ENCODE data around the gene OLFM1. TPM values are rescaled to one million over a fixed set of nuclear protein-coding genes. Genes with fewer than 3 reads are reported as not detected.
A peak's percentile ranks its signal among the peaks of the same experiment; 100 is the strongest.
"Not testable (repeated sequence)": the region's sequence is repeated elsewhere in the genome, so short reads cannot be mapped to it uniquely, and the experiment has no call there.

OLFM1 gene
- total RNA-seq, 1 donor from 2014 or later, result 0.58 TPM

DNA sequence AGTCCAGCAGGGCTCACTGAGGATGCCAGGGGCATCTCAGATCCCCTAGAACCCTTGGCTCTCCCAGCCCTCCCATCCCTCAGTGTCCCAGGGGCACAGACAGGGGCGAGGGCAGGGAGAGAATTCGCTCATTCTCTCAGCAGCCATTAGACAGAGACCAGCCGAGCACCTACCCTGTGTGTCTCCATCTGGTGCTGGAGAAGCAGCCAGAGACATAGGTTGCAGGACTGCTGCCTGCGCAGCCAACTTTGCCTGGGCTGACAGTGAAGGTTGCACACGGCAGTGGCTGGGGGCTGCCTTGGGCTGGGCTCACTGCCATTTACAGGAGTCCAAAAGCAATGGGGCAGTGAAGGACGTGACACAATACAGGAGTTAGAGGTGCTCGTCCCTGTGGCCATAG lies 60.9 kb downstream of the OLFM1 start:
- no peak for DNase-seq (ENCODE audit: extremely low read depth, low read depth, low spot score)

DNA sequence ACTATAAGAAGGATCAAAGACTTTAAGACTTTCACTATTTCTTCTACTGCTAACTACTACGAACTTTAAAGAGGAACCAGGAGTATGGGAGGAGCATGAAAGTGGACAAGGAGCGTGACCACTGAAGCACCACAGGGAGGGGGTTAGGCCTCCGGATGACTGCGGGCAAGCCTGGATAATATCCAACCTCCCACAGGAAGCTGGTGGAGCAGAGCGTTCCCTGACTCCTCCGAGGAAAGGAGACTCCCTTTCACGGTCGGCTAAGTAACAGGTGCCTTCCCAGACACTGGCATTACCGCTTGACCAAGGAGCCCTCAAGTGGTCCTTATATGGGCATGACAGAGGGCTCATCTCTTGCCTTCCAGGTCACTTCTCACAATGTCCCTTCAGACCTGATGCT lies 62.4 kb downstream of the OLFM1 start:
- not testable (repeated sequence) for DNase-seq (ENCODE audit: extremely low read depth, low read depth, low spot score)

DNA sequence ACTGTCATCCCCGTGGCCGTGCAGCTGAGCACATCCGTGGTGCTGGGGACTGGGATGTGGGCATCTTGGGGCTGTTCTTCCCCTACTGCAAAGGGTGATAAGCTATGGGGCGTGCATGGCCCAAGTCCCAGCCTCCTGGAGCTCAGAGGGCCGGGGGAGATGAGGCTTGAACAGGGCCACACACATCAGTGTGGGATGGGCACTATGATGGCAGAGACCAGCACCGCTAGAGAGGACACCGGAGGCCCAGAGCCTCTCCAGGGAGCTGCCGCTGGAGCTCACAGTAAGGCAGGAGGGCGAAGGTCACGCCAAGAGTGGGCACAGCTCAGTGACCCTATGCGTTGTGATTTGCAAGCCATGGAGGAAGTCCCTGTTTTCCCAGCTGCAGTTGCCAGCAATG lies 63.5 kb downstream of the OLFM1 start:
- no peak for DNase-seq (ENCODE audit: extremely low read depth, low read depth, low spot score)

DNA sequence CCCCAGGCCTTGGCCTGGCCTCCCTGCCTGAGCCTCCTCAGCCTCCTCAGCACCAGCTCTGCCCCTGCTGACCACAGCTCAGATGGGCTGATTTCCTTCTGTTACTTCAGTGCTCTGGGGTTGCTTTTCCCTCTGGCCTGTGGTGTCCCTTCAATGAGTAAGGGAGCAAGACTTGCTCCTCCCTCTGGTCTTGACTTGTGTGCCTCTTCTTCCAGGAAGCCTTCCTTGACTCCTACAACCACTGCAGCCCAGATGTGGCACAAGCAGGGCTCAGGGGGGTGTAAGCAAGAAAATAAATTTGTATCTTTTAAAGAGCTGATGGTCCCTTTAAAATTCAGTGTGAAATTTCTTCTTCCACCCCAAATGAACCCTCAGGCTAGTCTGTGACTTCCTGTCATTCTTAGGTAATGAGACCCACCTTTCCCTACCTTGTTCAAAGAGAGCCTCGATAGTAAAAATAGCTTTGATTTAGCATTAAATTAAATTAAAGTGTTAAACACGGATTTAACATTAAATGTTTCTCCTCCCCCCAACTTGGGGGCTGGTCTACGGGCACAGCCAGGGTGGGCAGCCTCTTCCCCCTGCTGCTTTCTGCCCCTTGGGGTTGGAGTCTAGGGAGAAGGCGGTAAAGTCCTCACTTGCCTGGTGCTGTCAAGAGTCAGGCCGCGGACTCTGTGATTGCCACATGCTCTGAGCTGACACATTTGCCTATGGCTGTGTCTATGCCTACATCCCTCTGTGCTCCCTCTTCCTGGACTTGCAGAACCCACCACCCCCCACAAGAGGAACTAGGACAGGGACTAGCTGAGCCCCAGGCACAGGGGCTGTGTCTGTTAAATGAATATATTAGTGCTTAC lies 64.5 kb downstream of the OLFM1 start:
- no peak for DNase-seq (ENCODE audit: extremely low read depth, low read depth, low spot score)

DNA sequence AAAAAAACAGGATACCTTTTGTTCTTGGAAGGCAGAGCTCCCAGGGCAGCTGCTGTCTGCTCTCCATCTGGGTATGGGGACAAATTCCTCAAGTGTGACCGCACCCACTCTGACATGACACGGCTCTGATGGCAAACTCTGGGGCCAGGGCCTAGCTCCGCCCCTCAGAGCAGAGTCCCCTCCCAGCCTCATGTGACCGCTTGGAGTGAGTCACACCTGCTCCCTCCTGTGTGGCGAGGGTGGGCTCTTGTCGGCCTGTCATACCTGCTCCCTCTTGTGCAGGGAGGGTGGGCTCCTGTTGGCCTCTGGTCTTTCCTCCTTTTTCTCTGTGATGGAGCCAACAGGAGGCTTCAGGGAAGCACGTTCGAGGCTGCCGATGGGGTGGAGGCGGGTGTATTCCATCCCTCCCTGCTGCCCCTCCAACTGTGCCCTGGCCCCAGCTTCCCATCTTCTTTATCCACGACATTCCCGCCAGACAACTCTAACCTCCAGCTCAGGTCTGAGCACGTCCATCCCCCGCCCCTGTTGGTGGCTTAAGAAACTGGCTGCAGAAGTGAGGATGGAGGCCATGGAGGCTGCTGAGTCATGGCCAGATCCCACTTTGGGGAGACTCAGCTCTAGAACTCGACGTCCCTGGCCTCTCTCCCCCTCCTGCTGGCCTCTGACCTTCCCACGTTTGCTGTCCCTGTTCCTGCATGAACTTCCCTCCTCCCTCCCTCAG lies 65.3 kb downstream of the OLFM1 start:
- DNase-seq (ENCODE audit: extremely low read depth, low read depth, low spot score), result no peak

DNA sequence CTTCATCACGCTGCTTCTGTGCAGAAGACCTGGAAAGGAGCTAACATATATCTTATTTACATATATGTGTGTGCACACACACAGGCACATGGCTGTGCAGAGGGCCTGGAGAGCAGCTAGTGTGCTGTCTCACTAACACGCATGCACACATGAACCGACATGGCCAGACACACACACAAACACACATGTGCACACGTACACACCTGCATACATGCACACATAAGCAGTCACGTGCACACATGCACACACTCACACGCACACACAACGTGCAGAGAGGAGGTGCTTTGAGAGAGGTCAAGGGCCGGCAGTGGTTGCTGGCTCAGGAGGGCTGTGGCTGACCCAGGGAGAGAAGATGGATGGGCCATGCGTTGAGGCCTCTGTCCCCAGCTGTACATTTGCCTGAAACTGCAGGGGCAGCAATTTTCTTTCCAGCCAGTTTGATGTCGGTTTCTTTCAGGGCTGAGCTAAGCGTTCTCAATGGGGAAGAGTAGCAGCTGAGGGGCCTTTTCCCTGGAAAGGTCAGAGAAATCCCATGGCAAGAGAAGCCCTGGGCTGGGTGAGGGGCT lies 66.7 kb downstream of the OLFM1 start:
- DNase-seq (ENCODE audit: extremely low read depth, low read depth, low spot score), result no peak

DNA sequence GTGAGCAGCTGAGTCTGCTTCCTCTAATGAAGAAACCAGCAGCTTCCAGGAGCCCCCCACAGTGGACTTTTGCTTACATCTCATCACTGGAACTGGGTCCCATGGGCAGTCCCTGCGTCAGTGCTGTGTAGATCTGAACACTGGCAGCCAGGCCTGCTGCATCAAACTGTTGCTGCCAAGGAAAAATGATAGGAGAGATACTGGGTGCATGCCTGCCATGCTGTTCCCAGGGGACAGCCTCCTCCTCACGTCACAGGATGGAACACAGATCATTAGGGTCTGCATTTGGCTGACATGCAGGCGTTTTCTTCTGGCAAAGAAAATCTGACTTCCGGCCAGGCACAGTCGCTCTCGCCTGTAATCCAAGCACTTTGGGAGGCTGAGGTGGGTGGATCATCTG lies 67.9 kb downstream of the OLFM1 start:
- DNase-seq (ENCODE audit: extremely low read depth, low read depth, low spot score), result no peak

DNA sequence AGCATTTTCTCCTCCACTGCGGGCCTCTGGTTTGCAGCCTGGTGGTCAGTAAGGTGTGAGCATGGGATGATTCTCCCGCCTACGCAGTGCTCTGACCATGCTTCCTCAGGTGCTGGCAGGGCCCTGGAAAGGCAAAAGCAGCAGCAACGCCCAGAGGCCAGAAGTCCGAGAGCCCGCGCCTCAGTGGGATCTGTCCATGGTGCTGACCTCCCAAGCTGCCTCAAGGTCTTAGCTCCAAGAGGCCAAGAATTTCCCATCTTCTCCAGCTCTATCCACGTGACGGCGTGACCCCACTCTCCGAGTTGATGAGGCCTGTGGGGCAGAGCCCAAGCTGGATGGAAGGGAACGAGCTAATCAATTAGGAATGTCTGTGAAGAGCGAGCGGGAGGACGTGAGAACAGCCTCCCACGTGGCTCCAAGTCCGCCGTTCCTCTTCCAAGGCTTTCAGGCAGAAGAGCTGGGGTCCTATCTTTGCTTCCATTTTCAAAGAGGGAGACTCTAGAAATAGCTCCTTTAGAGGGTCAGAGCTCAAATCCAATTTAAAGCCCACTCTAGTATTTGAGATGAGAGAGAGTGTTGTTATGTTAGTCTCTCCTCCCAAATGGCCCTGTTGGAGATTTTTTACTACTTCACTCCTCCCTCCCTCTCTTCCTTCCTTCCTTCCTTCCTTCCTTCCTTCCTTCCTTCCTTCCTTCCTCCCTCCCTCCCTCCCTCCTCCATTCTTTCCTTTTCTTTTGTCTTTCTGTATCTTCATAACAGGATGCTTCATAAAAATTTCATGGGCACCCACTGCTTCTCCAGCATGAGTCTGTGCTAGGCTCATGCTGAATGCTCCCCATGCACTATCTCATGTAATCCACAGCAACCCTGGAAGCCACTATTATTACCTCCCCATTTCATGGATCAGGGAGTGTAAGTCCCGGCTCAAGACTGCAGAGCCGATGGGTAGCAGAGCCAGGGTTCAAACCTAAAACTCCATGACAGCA lies 69.3 kb downstream of the OLFM1 start:
- peak; percentile 7 for DNase-seq (ENCODE audit: extremely low read depth, low read depth, low spot score)

DNA sequence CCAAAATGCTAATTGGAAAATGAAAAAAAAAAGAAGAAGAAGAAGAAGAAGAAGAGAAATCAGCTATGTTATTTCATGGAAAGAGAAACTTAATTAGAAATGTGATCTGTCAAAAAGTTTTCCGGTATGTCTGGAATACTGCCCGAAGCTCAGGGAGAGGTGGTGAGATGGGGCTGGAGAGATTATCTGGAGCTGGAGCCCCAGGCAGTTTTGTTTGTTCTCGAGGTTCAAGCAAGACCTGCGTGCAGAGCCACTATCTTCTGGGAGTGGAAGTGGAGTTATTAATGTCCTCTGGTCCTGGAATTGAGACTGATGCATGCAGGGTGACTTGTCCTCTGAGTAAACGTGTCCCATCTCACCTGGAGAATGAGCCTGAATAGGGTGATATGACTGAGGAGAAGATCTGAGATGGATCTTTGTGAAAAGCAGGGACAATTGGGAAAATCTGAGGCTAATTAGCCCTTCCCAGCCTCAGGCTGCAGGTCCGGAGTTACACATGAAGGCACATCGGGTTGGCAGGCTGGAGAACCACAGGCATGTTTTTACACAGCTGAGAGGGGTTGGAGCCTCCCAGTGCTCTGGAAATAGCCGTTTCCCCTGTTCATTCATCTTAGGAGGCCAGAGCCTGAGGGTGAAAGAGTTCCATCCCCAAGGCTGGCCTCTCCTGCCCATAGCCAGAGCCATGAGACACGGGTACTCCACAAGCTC lies 70.5 kb downstream of the OLFM1 start:
- DNase-seq (ENCODE audit: extremely low read depth, low read depth, low spot score), result no peak

DNA sequence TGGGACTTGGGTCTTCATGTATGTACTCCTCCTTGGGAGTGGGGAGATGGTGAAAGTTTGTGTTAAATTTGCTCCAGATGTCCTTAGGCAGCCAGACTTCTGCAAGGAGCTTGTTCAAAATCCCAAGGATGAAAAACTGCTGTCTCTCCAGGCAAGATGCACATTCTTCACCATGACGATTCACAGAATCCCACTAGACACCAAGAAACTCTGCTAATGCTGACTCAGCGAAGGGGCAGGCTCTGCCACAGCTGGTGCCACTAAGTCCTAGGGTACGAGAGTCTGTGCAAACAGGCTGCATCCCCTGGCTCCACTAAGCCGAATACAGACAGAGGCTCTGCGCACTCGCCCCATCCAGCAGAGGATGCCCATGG lies 71.1 kb downstream of the OLFM1 start:
- DNase-seq (ENCODE audit: extremely low read depth, low read depth, low spot score), result no peak

DNA sequence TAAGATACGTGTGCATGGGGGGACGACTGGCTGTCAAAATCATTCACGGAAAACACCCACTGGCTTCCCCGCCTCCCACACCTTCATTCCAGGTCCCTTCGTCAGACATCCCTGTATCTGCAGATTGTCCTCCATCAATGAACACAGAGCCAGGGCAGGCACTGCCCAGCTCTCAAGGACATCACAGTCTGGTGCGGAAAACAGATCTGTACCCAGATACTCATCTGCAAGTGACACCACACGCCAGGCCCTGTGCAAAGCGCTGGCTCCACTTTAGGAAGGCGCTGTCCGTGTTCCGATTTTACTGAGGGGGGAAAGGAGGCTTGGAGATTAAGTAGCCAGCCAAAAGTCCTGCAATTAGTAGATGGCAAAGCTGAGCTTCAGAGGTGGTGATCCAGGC lies 72.3 kb downstream of the OLFM1 start:
- no peak for DNase-seq (ENCODE audit: extremely low read depth, low read depth, low spot score)

DNA sequence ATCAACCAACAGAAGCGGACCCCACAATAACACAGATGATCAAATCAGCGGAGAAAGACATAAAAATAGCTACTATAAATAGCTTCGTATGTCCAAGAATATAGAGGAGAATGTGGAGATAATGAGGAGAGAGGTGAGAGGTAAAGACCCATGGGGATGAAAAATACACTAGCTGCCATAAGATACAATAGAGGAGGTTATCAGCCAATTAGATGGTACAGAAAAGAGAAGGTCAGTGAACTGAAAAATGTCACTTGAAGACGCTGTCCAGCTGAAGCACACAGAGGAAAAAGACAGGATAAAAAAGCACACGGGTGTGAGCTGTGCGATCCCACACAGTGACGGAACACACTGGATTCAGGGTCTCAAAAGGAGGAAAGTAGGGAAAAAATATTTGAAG lies 73.4 kb downstream of the OLFM1 start:
- no peak for DNase-seq (ENCODE audit: extremely low read depth, low read depth, low spot score)

DNA sequence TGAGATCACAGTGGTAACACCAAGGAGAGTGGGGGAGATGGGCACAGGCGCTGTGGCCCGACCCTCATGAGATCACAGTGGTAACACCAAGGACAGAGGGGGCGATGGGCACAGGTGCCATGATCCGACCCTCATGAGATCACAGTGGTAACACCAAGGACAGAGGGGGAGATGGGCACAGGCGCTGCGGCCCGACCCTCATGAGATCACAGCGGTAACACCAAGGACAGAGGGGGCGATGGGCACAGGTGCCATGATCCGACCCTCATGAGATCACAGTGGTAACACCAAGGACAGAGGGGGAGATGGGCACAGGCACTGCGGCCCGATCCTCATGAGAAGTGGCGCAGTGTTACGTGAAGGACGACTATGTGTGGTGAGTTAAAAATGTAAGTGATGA lies 75.1 kb downstream of the OLFM1 start:
- not testable (repeated sequence) for DNase-seq (ENCODE audit: extremely low read depth, low read depth, low spot score)

DNA sequence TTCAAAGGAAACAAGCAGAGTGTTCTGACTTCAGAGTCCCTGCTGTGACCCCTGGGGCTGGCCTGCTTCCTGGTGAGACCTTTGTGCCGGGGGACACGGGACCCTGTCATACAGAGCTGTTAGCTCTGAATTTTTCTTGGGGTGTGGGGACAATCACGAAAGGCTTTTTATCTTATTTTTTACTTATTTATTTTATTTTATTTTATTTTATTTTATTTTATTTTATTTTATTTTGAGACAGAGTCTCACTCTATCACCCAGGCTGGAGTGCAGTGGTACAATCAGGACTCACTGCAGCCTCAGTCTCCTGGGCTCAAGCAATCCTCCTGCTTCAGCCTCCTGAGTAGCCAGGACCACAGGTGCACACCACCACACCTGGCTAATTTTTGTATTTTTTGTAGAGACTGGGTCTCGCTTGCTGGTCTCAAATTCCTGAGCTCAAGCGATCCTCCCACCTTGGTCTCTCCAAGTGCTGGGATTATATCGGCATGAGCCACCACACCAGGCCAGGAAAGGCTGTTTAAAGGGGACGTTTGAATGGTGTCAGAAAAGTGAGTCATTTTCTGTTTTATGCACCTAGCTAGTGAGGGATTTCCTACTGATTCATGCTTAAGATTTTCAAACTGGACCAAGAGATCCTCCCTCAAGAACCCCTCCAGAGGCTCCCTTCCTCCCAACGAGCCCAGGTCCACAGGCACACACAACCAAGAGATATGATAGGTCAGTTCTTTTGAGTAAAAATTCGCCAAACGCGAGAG lies 75.7 kb downstream of the OLFM1 start:
- DNase-seq (ENCODE audit: extremely low read depth, low read depth, low spot score), result no peak

DNA sequence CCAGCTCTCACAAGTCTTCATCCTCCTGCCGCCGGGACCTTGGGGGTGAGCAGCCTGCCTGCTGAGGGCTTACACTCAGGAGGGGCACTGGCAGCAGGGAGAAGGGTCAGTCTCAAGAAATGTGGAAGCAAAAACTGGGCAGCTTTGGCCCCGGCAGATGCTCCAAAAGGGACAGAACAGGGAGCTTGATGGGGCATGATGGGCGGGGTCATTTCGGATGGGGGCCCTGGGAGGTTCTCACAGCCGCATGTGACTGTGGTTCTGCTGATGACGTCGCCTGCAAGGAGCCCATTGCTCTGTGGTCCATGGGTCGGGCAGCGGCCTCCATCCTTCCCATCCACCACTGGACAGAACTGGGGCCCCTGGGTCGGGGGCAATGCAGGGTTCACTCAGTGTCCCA lies 76.6 kb downstream of the OLFM1 start:
- DNase-seq (ENCODE audit: extremely low read depth, low read depth, low spot score), result no peak

DNA sequence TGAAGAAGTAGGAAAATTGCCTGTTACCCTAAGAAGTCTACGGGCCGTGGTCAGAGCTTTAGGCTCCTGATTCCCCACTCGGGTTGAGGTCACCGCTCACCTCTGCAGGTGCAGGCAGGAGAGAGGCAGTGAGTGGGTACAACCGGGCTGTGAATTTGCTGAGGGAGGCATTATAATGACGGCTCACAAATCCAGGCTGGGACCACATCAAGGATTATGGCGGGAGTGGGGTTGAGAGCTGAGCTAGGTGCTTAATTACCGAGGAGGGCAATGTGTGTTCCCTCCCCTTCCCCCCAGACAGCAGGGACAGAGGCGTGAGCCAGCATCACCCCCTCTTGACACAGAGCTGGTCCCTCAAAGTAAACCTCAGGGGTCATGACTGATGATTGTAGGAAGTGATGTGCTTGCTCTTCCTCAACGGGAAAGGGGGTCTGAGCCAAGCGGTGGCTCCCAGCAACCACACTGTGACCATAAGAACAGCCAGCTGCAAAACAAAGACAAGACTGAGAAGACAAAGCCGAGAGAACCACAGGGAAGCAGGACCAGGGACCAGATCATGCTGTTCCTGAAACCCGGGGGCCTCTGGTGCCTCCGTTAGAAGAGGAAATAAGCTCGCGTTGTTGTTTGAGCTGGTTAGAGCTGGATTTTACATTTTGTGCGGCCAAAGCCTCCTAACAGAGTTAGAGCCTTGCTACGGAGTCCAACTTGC lies 77.7 kb downstream of the OLFM1 start:
- no peak for DNase-seq (ENCODE audit: extremely low read depth, low read depth, low spot score)

DNA sequence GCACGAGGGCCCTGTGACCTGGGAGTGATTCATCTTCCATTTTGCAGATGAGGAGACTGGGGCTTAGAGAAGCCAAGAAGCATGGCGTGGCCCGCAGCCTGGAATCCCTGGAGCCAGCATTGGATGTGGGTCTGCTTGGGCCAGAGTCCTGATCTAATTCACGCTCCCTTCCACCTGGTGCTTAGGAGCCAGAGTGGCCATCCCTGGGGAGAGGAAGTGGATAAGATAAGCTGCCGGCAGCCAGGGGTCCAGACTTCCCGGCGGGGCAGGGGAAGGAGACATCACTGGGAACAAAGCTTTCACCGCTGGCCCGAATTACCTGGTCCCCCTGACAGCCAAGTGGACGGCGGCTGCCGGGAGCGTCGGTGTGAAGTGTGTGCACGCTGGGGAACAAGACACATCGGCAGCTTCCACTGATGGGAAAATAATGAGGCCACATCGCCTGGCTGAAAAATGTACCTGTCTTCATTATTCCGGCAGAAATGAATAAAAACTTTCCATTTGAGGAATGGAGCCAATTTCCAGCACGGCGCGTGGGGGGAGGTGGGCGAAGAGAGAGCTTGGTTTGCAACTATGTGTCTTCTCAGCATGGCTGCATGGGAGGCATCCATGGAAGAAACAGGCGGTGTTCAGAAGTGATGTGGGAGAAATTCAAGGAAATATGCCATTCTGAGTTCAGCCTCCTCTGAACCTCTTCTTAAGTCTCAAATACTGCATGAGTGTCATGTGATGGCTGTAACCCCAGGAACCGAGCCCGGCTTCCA lies 78.5 kb downstream of the OLFM1 start:
- DNase-seq (ENCODE audit: extremely low read depth, low read depth, low spot score), result no peak

DNA sequence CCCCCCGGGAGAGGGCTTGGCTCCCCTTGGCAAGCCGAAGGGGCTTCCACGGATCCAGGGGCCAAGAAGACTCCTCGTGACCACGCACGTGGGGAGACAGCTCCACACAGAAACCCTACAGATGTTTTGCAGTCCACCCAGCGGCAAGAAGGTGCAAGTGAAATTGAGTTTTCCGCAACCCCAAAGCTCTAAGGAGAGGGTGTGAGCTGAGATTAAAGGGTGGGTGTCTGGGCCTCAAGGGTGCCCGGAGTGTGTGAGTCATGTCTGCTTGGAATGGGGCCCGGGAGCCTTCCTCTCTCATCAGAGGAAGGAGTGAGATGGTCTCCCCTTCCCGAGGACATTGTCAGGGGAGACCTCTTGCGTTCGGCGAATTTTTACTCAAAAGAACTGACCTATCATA lies 79.1 kb downstream of the OLFM1 start:
- no peak for DNase-seq (ENCODE audit: extremely low read depth, low read depth, low spot score)

Data from glomerular endothelial cell (primary cell).